A673 (cell line): ENCODE measurements around the gene LARGE2. TPM values are rescaled to one million over a fixed set of nuclear protein-coding genes. Genes with fewer than 3 reads are reported as not detected.

Experiments
- BruUV-seq: library from RNA; stranded (reverse); fragments of 400-500 nt; replicated peaks from 2 replicates; lab custom pipeline; 2021; lab: Mats Ljungman, UMichigan
- CTCF ChIA-PET: fragments of 300-600 bp; sonication (Branson Sonifier 250); formaldehyde crosslinking; loops from one replicate; lab custom pipeline; 2022; ENCODE audit warnings: antibody characterized with exemption; lab: Charles Lee
- POLR2A ChIA-PET: fragments of 300-600 bp; sonication (Branson Sonifier 250); formaldehyde crosslinking; loops from one replicate; lab custom pipeline; 2022; ENCODE audit warnings: antibody characterized with exemption; ENCODE audit not compliant: low non-redundant PET; lab: Charles Lee
- DNase-seq: peaks from one replicate; pipeline ENCODE4 v3.0.0-alpha.2; 2015; ENCODE audit warnings: low spot score
- H3K27ac ChIP-seq: fragments of 200-600 bp; sonication (generic); 2 replicates; pipeline ENCODE4 v1.5.1; 2016; ENCODE audit warnings: mixed run types, low read depth, mild to moderate bottlenecking, mixed read lengths, antibody characterized with exemption, low read length; ENCODE audit not compliant: poor library complexity, severe bottlenecking
- H3K27me3 ChIP-seq: fragments of 200-600 bp; sonication (generic); replicated peaks from 2 replicates; pipeline ENCODE4 v1.6.1; 2017; ENCODE audit warnings: mixed run types, low read depth, mild to moderate bottlenecking, mixed read lengths, antibody characterized with exemption, low read length; ENCODE audit not compliant: insufficient read depth, poor library complexity
- H3K36me3 ChIP-seq: fragments of 200-600 bp; sonication (generic); 2 replicates; pipeline ENCODE4 v1.6.1; 2016; ENCODE audit warnings: mixed run types, mild to moderate bottlenecking, mixed read lengths, antibody characterized with exemption, low read length; ENCODE audit not compliant: insufficient read depth, poor library complexity, severe bottlenecking
- H3K4me1 ChIP-seq: fragments of 200-600 bp; sonication (generic); 2 replicates; pipeline ENCODE4 v1.6.1; 2017; ENCODE audit warnings: mixed run types, mild to moderate bottlenecking, mixed read lengths, antibody characterized with exemption, low read length; ENCODE audit not compliant: insufficient read depth, poor library complexity, severe bottlenecking
- H3K4me3 ChIP-seq: fragments of 200-600 bp; sonication (generic); 2 replicates; pipeline ENCODE4 v1.5.1; 2016; ENCODE audit warnings: low read depth, mixed run types, mild to moderate bottlenecking, mixed read lengths, low read length; ENCODE audit not compliant: poor library complexity, severe bottlenecking
- H3K9me3 ChIP-seq: fragments of 200-600 bp; sonication (generic); 2 replicates; pipeline ENCODE4 v1.6.1; 2016; ENCODE audit warnings: mixed run types, low read depth, mild to moderate bottlenecking, mixed read lengths, antibody characterized with exemption, low read length; ENCODE audit not compliant: poor library complexity, severe bottlenecking
- EZH2 ChIP-seq: fragments of 200-600 bp; sonication (generic); IDR thresholded peaks from 2 replicates; pipeline ENCODE4 v1.6.1; 2017; ENCODE audit warnings: borderline replicate concordance, low read depth, mild to moderate bottlenecking, mixed read lengths, antibody characterized with exemption, low read length; ENCODE audit not compliant: poor library complexity, severe bottlenecking
- intact Hi-C: fragments of 100-400 bp; cut with micrococcal nuclease; formaldehyde crosslinking; loops from one replicate; pipeline ENCODE4 v1.10.0; 2022; ENCODE audit not compliant: unreplicated experiment
- total RNA-seq: library from RNA; stranded (reverse); gene quantifications from 2 replicates; pipeline ENCODE4 v1.2.3, GENCODE V29; 2021
- TF ChIP-seq, protein P1 (sequence below): fragments of 300-800, 200-600 bp; sonication (generic); conservative IDR thresholded peaks from 2 replicates; pipeline ENCODE4 v1.5.1; 2017; ENCODE audit warnings: low read depth, mild to moderate bottlenecking, antibody characterized with exemption, low read length, moderate library complexity, mixed read lengths

Gene LARGE2
- total RNA-seq, 1 experiment from 2014 or later = 9.1 TPM

GRCh38 chr11:45910623-45911022, 11.8 kb upstream of the LARGE2 start:
- Histone ChIP-seq H3K4me1 (no peaks in the 10 kb centered on the region), H3K4me3 (no peak overlapping the region), H3K27ac (no peak overlapping the region), H3K9me3 (no peaks in the 10 kb centered on the region), H3K27me3 (no peaks in the 10 kb centered on the region), H3K36me3 (peaks cover 20% of the 10 kb centered on the region)
- DNase-seq = no peak
- intact Hi-C loops = no loop called here
- CTCF ChIA-PET = no interaction called here
- no TSS peak for BruUV-seq
- POLR2A ChIA-PET = no interaction called here
- TF ChIP-seq EZH2 = no peak
- TF ChIP-seq, protein P1, sequence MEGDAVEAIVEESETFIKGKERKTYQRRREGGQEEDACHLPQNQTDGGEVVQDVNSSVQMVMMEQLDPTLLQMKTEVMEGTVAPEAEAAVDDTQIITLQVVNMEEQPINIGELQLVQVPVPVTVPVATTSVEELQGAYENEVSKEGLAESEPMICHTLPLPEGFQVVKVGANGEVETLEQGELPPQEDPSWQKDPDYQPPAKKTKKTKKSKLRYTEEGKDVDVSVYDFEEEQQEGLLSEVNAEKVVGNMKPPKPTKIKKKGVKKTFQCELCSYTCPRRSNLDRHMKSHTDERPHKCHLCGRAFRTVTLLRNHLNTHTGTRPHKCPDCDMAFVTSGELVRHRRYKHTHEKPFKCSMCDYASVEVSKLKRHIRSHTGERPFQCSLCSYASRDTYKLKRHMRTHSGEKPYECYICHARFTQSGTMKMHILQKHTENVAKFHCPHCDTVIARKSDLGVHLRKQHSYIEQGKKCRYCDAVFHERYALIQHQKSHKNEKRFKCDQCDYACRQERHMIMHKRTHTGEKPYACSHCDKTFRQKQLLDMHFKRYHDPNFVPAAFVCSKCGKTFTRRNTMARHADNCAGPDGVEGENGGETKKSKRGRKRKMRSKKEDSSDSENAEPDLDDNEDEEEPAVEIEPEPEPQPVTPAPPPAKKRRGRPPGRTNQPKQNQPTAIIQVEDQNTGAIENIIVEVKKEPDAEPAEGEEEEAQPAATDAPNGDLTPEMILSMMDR = no peak

DNA sequence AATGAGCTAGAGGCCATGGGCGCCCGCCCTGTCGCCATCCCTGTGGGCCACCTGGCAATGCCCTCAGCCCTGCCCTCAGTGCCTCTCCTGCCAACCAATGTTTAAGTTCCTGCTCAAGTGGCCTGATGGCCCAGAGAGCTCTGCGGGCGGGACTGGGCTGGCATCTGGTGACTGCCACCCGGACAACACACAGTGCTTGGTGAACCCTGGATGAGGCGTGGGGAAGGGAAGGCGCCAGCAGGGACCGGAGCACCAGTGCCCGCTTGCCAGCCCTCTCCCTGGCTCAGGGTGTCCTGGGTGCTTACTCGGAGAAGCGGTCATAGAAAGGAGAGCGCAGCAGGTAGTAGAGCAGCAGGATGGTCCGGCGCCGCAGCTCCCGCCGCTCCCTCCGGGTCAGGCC, 8.9 kb upstream of the LARGE2 start:
- Histone ChIP-seq H3K4me3 (no peak overlapping the region), H3K27me3 (no peaks in the 10 kb centered on the region), H3K9me3 (no peaks in the 10 kb centered on the region), H3K4me1 (peaks cover 8% of the 10 kb centered on the region), H3K36me3 (peaks cover 20% of the 10 kb centered on the region), H3K27ac (no peak overlapping the region)
- intact Hi-C loops = no loop called here
- no peak for TF ChIP-seq EZH2
- TF ChIP-seq, protein P1 = no peak
- BruUV-seq = no TSS peak
- POLR2A ChIA-PET = no interaction called here
- DNase-seq = no peak
- CTCF ChIA-PET = no interaction called here

- Histone ChIP-seq H3K9me3 (no peaks in the 10 kb centered on the region), H3K4me1 (peaks cover 8% of the 10 kb centered on the region), H3K27me3 (no peaks in the 10 kb centered on the region), H3K36me3 (peaks cover 20% of the 10 kb centered on the region), H3K27ac (no peak overlapping the region), H3K4me3 (no peak overlapping the region)
- ChIA-PET POLR2A (no interaction called here), CTCF (no interaction called here)
- TF ChIP-seq EZH2 = no peak
- no peak for DNase-seq
- BruUV-seq = no TSS peak
- intact Hi-C loops = no loop called here
Observed at GRCh38 chr11:45913942-45914635, 8.4 kb upstream of the LARGE2 start.

DNA sequence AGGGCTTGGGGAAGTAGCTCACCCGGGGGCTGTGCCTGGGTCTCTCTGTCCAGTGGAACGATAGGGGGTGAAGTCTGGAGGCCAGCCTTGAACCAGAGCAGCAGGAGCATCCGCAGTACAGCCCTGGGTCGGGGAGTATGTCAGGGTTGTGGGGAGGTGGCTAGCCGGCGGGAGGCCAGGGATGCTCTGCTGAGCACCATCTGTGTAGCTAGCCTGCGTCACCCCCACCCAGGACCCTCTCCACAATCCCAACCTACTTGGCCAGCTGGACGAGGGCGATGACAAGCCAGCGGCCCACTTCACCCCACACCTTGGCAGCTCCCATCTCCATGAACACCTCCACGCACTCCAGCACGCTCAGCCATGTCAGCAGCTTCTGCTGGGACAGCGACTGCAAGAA, 7.0 kb upstream of the LARGE2 start:
- Histone ChIP-seq H3K4me1 (peaks cover 8% of the 10 kb centered on the region), H3K36me3 (peaks cover 20% of the 10 kb centered on the region), H3K9me3 (no peaks in the 10 kb centered on the region), H3K4me3 (no peak overlapping the region), H3K27me3 (no peaks in the 10 kb centered on the region), H3K27ac (no peak overlapping the region)
- no peak for TF ChIP-seq EZH2
- TF ChIP-seq, protein P1 = no peak
- DNase-seq = no peak
- BruUV-seq = no TSS peak
- ChIA-PET CTCF (no interaction called here), POLR2A (interaction anchor here (0.6 kb wide), 1 partner anchor 68 kb away, joined by 3 read pairs; no protein-coding TSS in a partner anchor)
- intact Hi-C loops = loop anchor here (5.0 kb wide), 2 partner anchors 68 to 207 kb away; partner anchors contain the start of genes CRY2 and PHF21A
